IMR-90 (cell line): ENCODE data around the gene ERCC8. TPM values are rescaled to one million over a fixed set of nuclear protein-coding genes. Genes with fewer than 3 reads are reported as not detected.

Experiments used
- ATAC-seq: fragments of 200-7000 bp; cut with Tn5 transposase; 2 replicates; pipeline ENCODE4 v1.9.1; 2020; ENCODE audit warnings: low read depth, mild to moderate bottlenecking, moderate library complexity
- BruUV-seq: library from RNA; stranded (reverse); fragments of 400-500 nt; replicated peaks from 2 replicates; lab custom pipeline; 2021; lab: Mats Ljungman, UMichigan
- CTCF ChIA-PET: fragments of 300-600 bp; formaldehyde crosslinking; extraction: SDS; loops from one replicate; lab custom pipeline; 2021; ENCODE audit warnings: antibody characterized with exemption; lab: Yijun Ruan, JAX
- POLR2A ChIA-PET: fragments of 300-600 bp; sonication (Branson Sonifier 250); formaldehyde crosslinking; loops from one replicate; lab custom pipeline; 2022; ENCODE audit warnings: antibody characterized with exemption; ENCODE audit not compliant: unreplicated experiment; lab: Charles Lee
- DNase-seq: peaks from one replicate; pipeline ENCODE4 v3.0.0; 2013
- H2AFZ ChIP-seq: replicated peaks from 2 replicates; pipeline ENCODE3; 2013; ENCODE audit warnings: low read length, mild to moderate bottlenecking; ENCODE audit not compliant: poor library complexity
- H2AK5ac ChIP-seq: 2 replicates; pipeline ENCODE4 v1.6.1; 2013; ENCODE audit warnings: low read depth, low read length, inconsistent platforms
- H2AK9ac ChIP-seq: replicated peaks from 2 replicates; pipeline ENCODE3; 2013; ENCODE audit warnings: mild to moderate bottlenecking, low read depth, low read length, moderate library complexity; ENCODE audit not compliant: poor library complexity
- H2BK120ac ChIP-seq: 2 replicates; pipeline ENCODE4 v1.6.1; 2013; ENCODE audit warnings: low read depth, low read length, inconsistent platforms
- H2BK15ac ChIP-seq: 3 replicates; pipeline ENCODE4 v1.6.1; 2013; ENCODE audit warnings: low read depth, low read length, inconsistent platforms
- H2BK20ac ChIP-seq: 2 replicates; pipeline ENCODE4 v1.6.1; 2013; ENCODE audit warnings: low read depth, mild to moderate bottlenecking, inconsistent platforms, low read length, moderate library complexity
- H2BK5ac ChIP-seq: 2 replicates; pipeline ENCODE4 v1.6.1; 2013; ENCODE audit warnings: mild to moderate bottlenecking, low read depth, low read length, inconsistent platforms; ENCODE audit not compliant: poor library complexity, severe bottlenecking
- H3K14ac ChIP-seq: replicated peaks from 2 replicates; pipeline ENCODE4 v1.6.1; 2013; ENCODE audit warnings: low read depth, low read length, inconsistent platforms
- H3K18ac ChIP-seq: 2 replicates; pipeline ENCODE4 v1.6.1; 2013; ENCODE audit warnings: low read depth, low read length, control low read depth
- H3K23ac ChIP-seq: 2 replicates; pipeline ENCODE4 v1.6.1; 2013; ENCODE audit warnings: low read depth, low read length, inconsistent platforms
- H3K27ac ChIP-seq: 2 replicates; pipeline ENCODE4 v1.5.1; 2013; ENCODE audit warnings: mild to moderate bottlenecking, control low read depth, low read length; ENCODE audit not compliant: insufficient read depth
- H3K27me3 ChIP-seq: 2 replicates; pipeline ENCODE4 v1.6.1; 2013; ENCODE audit warnings: low read length; ENCODE audit not compliant: control insufficient read depth, insufficient read depth
- H3K36me3 ChIP-seq: 2 replicates; pipeline ENCODE4 v1.6.1; 2013; ENCODE audit warnings: low read length, mixed read lengths; ENCODE audit not compliant: control insufficient read depth, insufficient read depth
- H3K4ac ChIP-seq: 2 replicates; pipeline ENCODE4 v1.6.1; 2013; ENCODE audit warnings: low read depth, low read length, inconsistent platforms
- H3K4me1 ChIP-seq: 2 replicates; pipeline ENCODE4 v1.6.1; 2013; ENCODE audit warnings: low read length, mixed read lengths; ENCODE audit not compliant: control insufficient read depth, insufficient read depth
- H3K4me2 ChIP-seq: 2 replicates; pipeline ENCODE4 v1.6.1; 2013; ENCODE audit warnings: low read depth, mild to moderate bottlenecking, control low read depth, low read length, moderate library complexity
- H3K4me3 ChIP-seq: 2 replicates; pipeline ENCODE4 v1.5.1; 2013; ENCODE audit warnings: low read depth, mild to moderate bottlenecking, control low read depth, low read length, moderate library complexity; ENCODE audit not compliant: insufficient read depth
- H3K56ac ChIP-seq: 2 replicates; pipeline ENCODE4 v1.6.1; 2013; ENCODE audit warnings: low read length, inconsistent platforms; ENCODE audit not compliant: insufficient read depth; ENCODE audit errors: extremely low read depth
- H3K79me1 ChIP-seq, 2 experiments: 2 replicates each; pipeline ENCODE4 v1.6.1; 2013; ENCODE audit warnings: low read length in 2 of 2, inconsistent platforms in 1 of 2, low read depth in 1 of 2
- H3K9ac ChIP-seq: 2 replicates; pipeline ENCODE4 v1.6.1; 2013; ENCODE audit warnings: low read depth, low read length, control low read depth
- H3K9me1 ChIP-seq: 2 replicates; pipeline ENCODE4 v1.6.1; 2013; ENCODE audit warnings: low read length, inconsistent platforms; ENCODE audit not compliant: insufficient read depth
- H3K9me3 ChIP-seq: 2 replicates; pipeline ENCODE4 v1.6.1; 2013; ENCODE audit warnings: low read length; ENCODE audit not compliant: control insufficient read depth, insufficient read depth
- H4K20me1 ChIP-seq: 2 replicates; pipeline ENCODE4 v1.6.1; 2013; ENCODE audit warnings: low read length, inconsistent platforms; ENCODE audit not compliant: insufficient read depth
- H4K5ac ChIP-seq: 2 replicates; pipeline ENCODE4 v1.6.1; 2013; ENCODE audit warnings: mild to moderate bottlenecking, low read depth, low read length, control low read depth
- H4K8ac ChIP-seq, 2 experiments: 2 replicates each; pipeline ENCODE4 v1.6.1; 2013; ENCODE audit warnings: low read depth in 2 of 2, low read length in 2 of 2, control low read depth in 1 of 2, inconsistent platforms in 1 of 2
- H4K91ac ChIP-seq: 2 replicates; pipeline ENCODE4 v1.6.1; 2013; ENCODE audit warnings: low read depth, low read length, inconsistent platforms; ENCODE audit not compliant: insufficient read depth
- CHD1 ChIP-seq: IDR thresholded peaks from 2 replicates; pipeline ENCODE4 v1.6.1; 2012; ENCODE audit warnings: low read depth, low read length, improper control_type of control experiment
- ELK1 ChIP-seq: fragments of 150-350 bp; IDR thresholded peaks from 2 replicates; pipeline ENCODE4 v1.6.1; 2016; ENCODE audit warnings: low read depth, mild to moderate bottlenecking, low read length, moderate library complexity, borderline replicate concordance
- FOS ChIP-seq: fragments of 150-350 bp; IDR thresholded peaks from 2 replicates; pipeline ENCODE4 v1.6.1; 2016; ENCODE audit warnings: low read depth, low read length
- NFE2L2 ChIP-seq: fragments of 150-350 bp; IDR thresholded peaks from 2 replicates; pipeline ENCODE4 v1.6.1; 2016; ENCODE audit warnings: low read depth, mild to moderate bottlenecking, low read length
- POLR2A ChIP-seq: IDR thresholded peaks from 2 replicates; pipeline ENCODE4 v1.6.1; 2012; ENCODE audit warnings: mild to moderate bottlenecking, low read depth, low read length
- RAD21 ChIP-seq: IDR thresholded peaks from 2 replicates; pipeline ENCODE4 v1.6.1; 2012; ENCODE audit warnings: low read length, improper control_type of control experiment
- RFX5 ChIP-seq: IDR thresholded peaks from 2 replicates; pipeline ENCODE4 v1.8.0; 2012; ENCODE audit warnings: low read depth, mild to moderate bottlenecking, low read length, moderate library complexity
- SMC3 ChIP-seq: fragments of 150-350 bp; IDR thresholded peaks from 2 replicates; pipeline ENCODE4 v1.6.1; 2016; ENCODE audit warnings: low read depth, mild to moderate bottlenecking, antibody characterized with exemption, low read length, moderate library complexity
- dilution Hi-C: fragments of 300-500 bp; cut with HindIII; formaldehyde crosslinking; loops from one replicate; pipeline ENCODE4 v1.14.3; 2018; ENCODE audit warnings: low sequenced_read_pairs; ENCODE audit not compliant: unreplicated experiment
- in situ Hi-C: fragments of 300-500 bp; cut with MboI; formaldehyde crosslinking; loops from 3 replicates; pipeline ENCODE4 v1.14.3; 2019; ENCODE audit warnings: low sequenced_read_pairs, inconsistent platforms, mixed read lengths
- intact Hi-C: fragments of 100-400 bp; cut with micrococcal nuclease; formaldehyde crosslinking; loops from 2 replicates; pipeline ENCODE4 v1.10.0; 2022
- polyA plus RNA-seq, 3 experiments: library from polyadenylated mRNA; depleted of rRNA; stranded (reverse); fragments of >200 nt; gene quantifications; 2 replicates each; pipeline ENCODE4 v1.2.3, GENCODE V29; 2012; ENCODE audit warnings: low replicate concordance in 1 of 3
- total RNA-seq: library from RNA; depleted of rRNA; stranded (reverse); fragments of >200 nt; gene quantifications from 2 replicates; pipeline ENCODE4 v1.2.3, GENCODE V29; 2012

The ERCC8 gene
- total and polyA plus RNA-seq, 2 of the 4 experiments (the other 2 are of a cell fraction) = 12.6 to 29.2 TPM

GRCh38 chr5:60833520-60833919, 111.3 kb downstream of the ERCC8 start:
- no peaks in the 10 kb centered on the region for H3K4me1 ChIP-seq
- H3K23ac ChIP-seq = no peak overlapping the region
- BruUV-seq = no TSS peak
- no peak overlapping the region for H3K4me3 ChIP-seq
- H3K18ac ChIP-seq = no peak overlapping the region
- no peak overlapping the region for H4K8ac ChIP-seq
- ATAC-seq (no peak), DNase-seq (no peak)
- H3K79me1 ChIP-seq = no peaks in the 10 kb centered on the region
- no peak overlapping the region for H3K27ac ChIP-seq
- no peaks in the 10 kb centered on the region for H3K9me1 ChIP-seq
- CTCF ChIA-PET = interaction anchor here (0.7 to 1.5 kb wide), 2 partner anchors 12 to 147 kb away, joined by 3 to 4 read pairs; no protein-coding TSS in a partner anchor
- no peak overlapping the region for H3K4me2 ChIP-seq
- intact Hi-C loops = no loop called here
- no peaks in the 10 kb centered on the region for H3K9me3 ChIP-seq
- no peak overlapping the region for H2AK9ac ChIP-seq
- no peak overlapping the region for H4K91ac ChIP-seq
- no peak overlapping the region for H3K14ac ChIP-seq
- no peak overlapping the region for H2BK15ac ChIP-seq
- H2BK5ac ChIP-seq = no peak overlapping the region
- H3K36me3 ChIP-seq = no peaks in the 10 kb centered on the region
- no peak overlapping the region for H3K4ac ChIP-seq
- no peak overlapping the region for H2BK20ac ChIP-seq
- in situ Hi-C loops = no loop called here
- H3K56ac ChIP-seq = no peak overlapping the region
- H2AK5ac ChIP-seq = no peak overlapping the region
- H2BK120ac ChIP-seq = no peak overlapping the region
- TF ChIP-seq FOS (no peak), ELK1 (no peak), NFE2L2 (no peak), SMC3 (no peak), CHD1 (no peak), RAD21 (no peak), POLR2A (no peak), RFX5 (no peak)
- H2AFZ ChIP-seq = no peak overlapping the region
- H4K20me1 ChIP-seq = no peaks in the 10 kb centered on the region
- H3K27me3 ChIP-seq = peaks cover 5% of the 10 kb centered on the region
- H4K5ac ChIP-seq = no peak overlapping the region
- dilution Hi-C loops = no loop called here
- H3K9ac ChIP-seq = no peak overlapping the region
- POLR2A ChIA-PET = no interaction called here
